Loucy (cell line): ENCODE measurements around the gene ETV2.

ENCODE experiments used
- CTCF ChIP-seq: fragments of 200-600 bp; sonication (generic); conservative IDR thresholded peaks from 2 replicates; pipeline ENCODE4 v1.5.1; 2014; ENCODE audit warnings: mild to moderate bottlenecking, antibody characterized with exemption, low read length
- EZH2phosphoT487 ChIP-seq: fragments of 200-600 bp; IDR thresholded peaks from 2 replicates; pipeline ENCODE4 v1.6.1; 2018; ENCODE audit warnings: antibody characterized with exemption, mild to moderate bottlenecking, moderate library complexity, borderline replicate concordance

DNA sequence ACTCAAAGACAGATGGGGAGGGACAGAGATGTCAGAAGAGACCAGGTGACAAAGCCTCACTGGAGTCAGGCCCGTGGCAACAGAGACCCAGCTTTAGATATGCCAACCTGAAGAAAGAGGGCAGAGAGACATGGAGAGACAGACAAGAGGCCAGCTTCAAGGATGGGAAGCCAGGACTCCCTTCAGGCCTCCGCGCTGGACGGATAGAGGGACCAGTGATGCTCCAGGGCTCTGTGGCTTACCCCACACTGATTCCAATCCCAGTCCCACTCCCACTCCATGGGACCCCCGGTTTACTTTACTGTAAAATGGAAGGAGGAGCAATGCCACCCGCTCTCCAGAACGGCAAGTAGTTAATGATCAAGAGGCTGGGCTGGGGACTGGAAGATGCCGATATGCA is 1.7 kb upstream of the ETV2 start:
- TF ChIP-seq CTCF (no peak), EZH2phosphoT487 (no peak)
